Uterus (tissue), 4 donors: Measurements from ENCODE around the gene SOCS7. TPM values are rescaled to one million over a fixed set of nuclear protein-coding genes. Genes with fewer than 3 reads are reported as not detected.

ENCODE experiments used
- DNase-seq, 2 donors: peaks; one replicate each; pipeline ENCODE4 v3.0.0-alpha.2; 2019 to 2020
- H3K27ac ChIP-seq, 2 donors: fragments of 200-600 bp; sonication (generic); 1 replicate in 1 of 2; 2 replicates in 1 of 2; pipeline ENCODE4 v1.5.1; 2016 to 2018
- H3K27me3 ChIP-seq, 2 donors: fragments of 200-600 bp; sonication (generic); one replicate each; pipeline ENCODE4 v1.5.1; 2018 to 2019; ENCODE audit warnings: control low read depth in 1 of 2
- H3K36me3 ChIP-seq, 2 donors: fragments of 200-600 bp; sonication (generic); one replicate each; pipeline ENCODE4 v1.5.1; 2019; ENCODE audit warnings: control low read depth in 1 of 2
- H3K4me1 ChIP-seq, 2 donors: fragments of 200-600 bp; sonication (generic); one replicate each; pipeline ENCODE4 v1.5.1; 2018 to 2019; ENCODE audit warnings: control low read depth in 1 of 2
- H3K4me3 ChIP-seq, 2 donors: fragments of 200-600 bp; sonication (generic); 1 replicate in 1 of 2; 2 replicates in 1 of 2; pipeline ENCODE4 v1.5.1; 2018 to 2019; ENCODE audit warnings: mild to moderate bottlenecking in 1 of 2
- H3K9me3 ChIP-seq, 2 donors: fragments of 200-600 bp; sonication (generic); one replicate each; pipeline ENCODE4 v1.5.1; 2019; ENCODE audit warnings: control low read depth in 1 of 2
- POLR2A ChIP-seq, 2 donors: fragments of 450-650 bp; IDR thresholded peaks; one replicate each; pipeline ENCODE4 v1.6.1; 2016; ENCODE audit warnings: antibody characterized with exemption in 2 of 2, mild to moderate bottlenecking in 1 of 2, moderate library complexity in 1 of 2
- intact Hi-C: fragments of 100-400 bp; cut with DNase I; formaldehyde crosslinking; loops from one replicate; pipeline ENCODE4 v1.15.1; 2023; ENCODE audit warnings: low total_unique reads
- total RNA-seq, 4 donors: library from RNA; depleted of rRNA in 3 of 4; stranded (reverse); fragments of >200 nt in 3 of 4; gene quantifications; one replicate each; pipeline versions ENCODE4 v1.1.0 to v1.2.4, GENCODE V29; 2014 to 2023
- TF ChIP-seq, protein P1 (sequence below), 4 experiments: fragments of 200-600 bp in 2 of 4; fragments of 450-650 bp in 2 of 4; sonication (generic) in 2 of 4; IDR thresholded peaks; one replicate each; pipeline ENCODE4 v1.5.1; 2016 to 2019; ENCODE audit warnings: antibody characterized with exemption in 4 of 4, mild to moderate bottlenecking in 2 of 4, moderate library complexity in 1 of 4
- donor health status: DM: yes; HTN: yes; CAD: no.

The SOCS7 gene
- total RNA-seq, 4 donors from 2014 or later: 2.6 to 24.5 (median 14.6) TPM

DNA sequence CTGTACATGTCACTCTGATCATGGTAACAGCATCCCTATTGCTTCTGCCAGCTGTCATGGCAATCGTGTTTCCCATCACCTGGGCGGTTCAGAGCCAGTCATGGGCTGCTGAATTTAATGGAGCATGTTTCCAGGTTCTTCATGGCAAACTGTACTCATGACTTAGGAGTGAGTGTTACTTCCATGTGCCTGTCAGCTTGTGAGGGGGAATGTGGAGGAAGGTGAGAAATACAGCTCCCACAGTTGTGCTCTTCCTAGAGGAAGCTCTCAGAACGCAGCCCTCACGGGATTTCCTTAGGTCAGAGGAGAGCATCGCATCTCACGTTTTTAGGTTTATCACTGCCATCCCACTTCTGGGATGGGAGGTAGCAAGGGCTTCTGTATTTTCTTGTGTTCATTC, 48.6 kb downstream of the SOCS7 start:
- H3K4me1 ChIP-seq: no peaks in the 10 kb centered on the region
- TF ChIP-seq POLR2A (IDR thresholded peaks at IDR 0.05): no peak
- TF ChIP-seq, protein P1, sequence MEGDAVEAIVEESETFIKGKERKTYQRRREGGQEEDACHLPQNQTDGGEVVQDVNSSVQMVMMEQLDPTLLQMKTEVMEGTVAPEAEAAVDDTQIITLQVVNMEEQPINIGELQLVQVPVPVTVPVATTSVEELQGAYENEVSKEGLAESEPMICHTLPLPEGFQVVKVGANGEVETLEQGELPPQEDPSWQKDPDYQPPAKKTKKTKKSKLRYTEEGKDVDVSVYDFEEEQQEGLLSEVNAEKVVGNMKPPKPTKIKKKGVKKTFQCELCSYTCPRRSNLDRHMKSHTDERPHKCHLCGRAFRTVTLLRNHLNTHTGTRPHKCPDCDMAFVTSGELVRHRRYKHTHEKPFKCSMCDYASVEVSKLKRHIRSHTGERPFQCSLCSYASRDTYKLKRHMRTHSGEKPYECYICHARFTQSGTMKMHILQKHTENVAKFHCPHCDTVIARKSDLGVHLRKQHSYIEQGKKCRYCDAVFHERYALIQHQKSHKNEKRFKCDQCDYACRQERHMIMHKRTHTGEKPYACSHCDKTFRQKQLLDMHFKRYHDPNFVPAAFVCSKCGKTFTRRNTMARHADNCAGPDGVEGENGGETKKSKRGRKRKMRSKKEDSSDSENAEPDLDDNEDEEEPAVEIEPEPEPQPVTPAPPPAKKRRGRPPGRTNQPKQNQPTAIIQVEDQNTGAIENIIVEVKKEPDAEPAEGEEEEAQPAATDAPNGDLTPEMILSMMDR (IDR thresholded peaks at IDR 0.05): no peak
- intact Hi-C loops: no loop called here
- H3K4me3 ChIP-seq: no peak overlapping the region
- H3K27ac ChIP-seq: no peak overlapping the region
- no peaks in the 10 kb centered on the region for H3K27me3 ChIP-seq
- no peaks in the 10 kb centered on the region for H3K9me3 ChIP-seq
- no peaks in the 10 kb centered on the region for H3K36me3 ChIP-seq
- no peak for DNase-seq

DNA sequence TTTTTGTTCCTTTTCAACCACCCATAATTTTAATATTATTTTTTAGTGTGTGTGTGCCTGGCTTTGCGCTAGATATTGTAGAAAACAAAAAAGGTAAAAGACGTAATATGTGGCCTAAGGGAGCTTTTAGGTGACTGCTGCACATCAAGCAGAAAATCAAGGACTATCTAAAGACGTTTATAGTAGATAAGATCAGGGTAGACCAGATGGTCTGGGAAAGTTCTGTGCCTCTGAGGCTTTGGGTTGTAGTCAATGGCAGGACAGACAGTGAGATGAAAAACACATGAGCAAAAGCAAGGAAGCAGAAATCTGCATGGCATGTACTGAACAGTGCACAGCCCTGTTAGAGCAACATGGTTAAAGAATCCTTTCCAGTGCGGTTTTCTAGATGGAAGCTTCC, 49.8 kb downstream of the SOCS7 start:
- H3K9me3 ChIP-seq: no peaks in the 10 kb centered on the region
- H3K4me1 ChIP-seq: no peaks in the 10 kb centered on the region
- no peaks in the 10 kb centered on the region for H3K36me3 ChIP-seq
- no peaks in the 10 kb centered on the region for H3K27me3 ChIP-seq
- no peak for DNase-seq
- no peak overlapping the region for H3K27ac ChIP-seq
- intact Hi-C loops: no loop called here
- H3K4me3 ChIP-seq: no peak overlapping the region
- TF ChIP-seq POLR2A (IDR thresholded peaks at IDR 0.05): no peak
- TF ChIP-seq, protein P1 (IDR thresholded peaks at IDR 0.05): no peak

DNA sequence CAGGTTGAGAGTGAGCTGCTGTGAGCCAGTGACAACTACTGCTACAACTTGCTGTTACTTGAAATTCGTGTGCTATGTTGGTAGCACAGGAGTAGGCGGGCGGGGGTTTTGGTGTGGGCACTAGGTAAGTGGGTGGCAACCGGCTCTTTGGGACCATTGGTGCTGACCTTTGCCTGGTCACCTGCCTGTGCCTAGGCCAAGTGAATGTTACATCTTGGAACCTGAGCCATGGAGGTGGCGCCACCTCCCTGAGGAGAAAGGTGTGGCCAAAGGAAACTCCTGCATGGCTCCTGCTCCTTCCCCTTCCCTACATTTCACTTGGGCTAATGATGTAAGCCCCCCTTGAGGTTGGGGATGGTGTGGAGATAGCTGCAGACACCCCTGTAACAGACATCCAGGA, 51.3 kb downstream of the SOCS7 start:
- Histone ChIP-seq H3K27me3 (no peaks in the 10 kb centered on the region), H3K36me3 (no peaks in the 10 kb centered on the region), H3K4me3 (no peak overlapping the region), H3K27ac (no peak overlapping the region), H3K9me3 (no peaks in the 10 kb centered on the region), H3K4me1 (no peaks in the 10 kb centered on the region)
- TF ChIP-seq, protein P1 (IDR thresholded peaks at IDR 0.05): no peak
- no peak for TF ChIP-seq POLR2A (IDR thresholded peaks at IDR 0.05)
- no peak for DNase-seq
- intact Hi-C loops: no loop called here

DNA sequence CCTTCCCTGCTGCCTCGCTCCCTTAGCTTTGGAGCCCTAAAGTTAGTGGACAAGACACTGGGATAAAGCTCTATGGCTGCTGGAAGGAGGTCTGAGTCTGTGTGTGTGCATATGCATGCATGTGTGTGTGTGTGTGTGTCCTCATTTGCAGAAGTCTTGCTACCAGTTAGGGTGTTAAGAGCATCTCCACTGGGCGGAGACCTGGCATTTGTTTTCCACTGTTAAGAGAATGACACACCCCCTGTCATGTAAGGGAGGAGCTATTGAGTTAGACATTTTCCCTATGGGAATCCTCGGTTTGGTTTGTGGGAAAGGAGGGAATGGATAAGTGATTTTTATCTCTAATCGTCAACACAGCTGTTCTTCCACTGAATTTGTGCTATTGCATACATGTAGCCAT, 51.8 kb downstream of the SOCS7 start:
- H3K4me1 ChIP-seq: no peaks in the 10 kb centered on the region
- H3K9me3 ChIP-seq: no peaks in the 10 kb centered on the region
- H3K27me3 ChIP-seq: no peaks in the 10 kb centered on the region
- no peak for TF ChIP-seq POLR2A (IDR thresholded peaks at IDR 0.05)
- TF ChIP-seq, protein P1 (IDR thresholded peaks at IDR 0.05): no peak
- H3K27ac ChIP-seq: no peak overlapping the region
- no peaks in the 10 kb centered on the region for H3K36me3 ChIP-seq
- H3K4me3 ChIP-seq: no peak overlapping the region
- intact Hi-C loops: no loop called here
- DNase-seq: no peak

DNA sequence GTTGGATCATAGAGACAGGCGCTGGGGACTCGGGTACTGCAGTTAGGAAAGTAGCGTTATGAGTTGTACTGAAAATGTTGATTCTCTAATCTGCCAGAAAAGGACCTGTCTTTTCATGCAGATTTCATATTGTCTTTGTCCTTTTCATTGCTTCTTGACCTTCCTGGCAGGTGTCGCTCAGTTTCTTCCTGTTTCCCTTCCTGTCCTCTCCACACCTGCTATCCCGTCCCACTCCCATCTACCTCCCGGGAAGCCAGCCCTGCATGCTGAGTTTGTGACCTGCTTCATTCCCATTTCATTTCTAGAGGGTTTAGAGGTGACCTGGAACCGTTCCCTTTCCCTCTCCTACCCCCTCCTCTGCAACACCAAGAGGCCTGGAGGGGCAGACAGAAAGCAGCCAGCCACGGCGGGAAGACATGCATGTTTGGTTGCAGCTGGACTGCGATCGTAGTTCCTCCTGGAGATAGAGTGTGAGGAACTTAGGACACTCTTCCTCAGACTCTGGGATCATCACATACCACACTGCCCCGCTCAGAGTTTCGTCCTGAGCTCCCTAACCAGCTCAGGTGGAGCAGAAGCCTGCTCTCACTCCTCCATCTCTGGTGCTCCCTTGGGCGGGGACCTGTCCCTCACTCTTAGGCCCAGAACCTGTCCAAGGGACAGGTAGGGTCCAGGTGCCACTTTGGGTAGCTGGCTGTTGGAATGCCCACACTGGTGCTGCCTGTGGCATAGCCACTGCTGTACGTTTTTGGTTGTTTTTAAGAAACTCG, 52.7 kb downstream of the SOCS7 start:
- Histone ChIP-seq H3K36me3 (no peaks in the 10 kb centered on the region), H3K4me1 (no peaks in the 10 kb centered on the region), H3K27ac (no peak overlapping the region), H3K4me3 (no peak overlapping the region), H3K27me3 (no peaks in the 10 kb centered on the region), H3K9me3 (no peaks in the 10 kb centered on the region)
- DNase-seq: no peak
- no peak for TF ChIP-seq POLR2A (IDR thresholded peaks at IDR 0.05)
- TF ChIP-seq, protein P1 (IDR thresholded peaks at IDR 0.05): no peak
- intact Hi-C loops: no loop called here
